ENCODE results near the gene C4orf36.

C4orf36 gene

GRCh38 chr4:86845593-86845992 is 46.6 kb downstream of the C4orf36 start:
- no peak for DNase-seq (ENCODE audit: low read depth)
- no peak for TF ChIP-seq POLR2A (IDR thresholded peaks at IDR 0.05; ENCODE audit: extremely low read depth, insufficient read length)
- no peak for TF ChIP-seq MAX (IDR thresholded peaks at IDR 0.05; ENCODE audit: low read depth, low read length)
- TF ChIP-seq MYC (IDR thresholded peaks at IDR 0.05; ENCODE audit: low read depth, low read length): no peak
- TF ChIP-seq CTCF (IDR thresholded peaks at IDR 0.05; ENCODE audit: low read depth, low read length): no peak

GRCh38 chr4:86841309-86841708 is 50.9 kb downstream of the C4orf36 start:
- no peak overlapping the region for H3K4me3 ChIP-seq (ENCODE audit: low read depth, low read length)
- no peak for TF ChIP-seq CTCF (IDR thresholded peaks at IDR 0.05; ENCODE audit: low read depth, low read length)
- TF ChIP-seq MYC (IDR thresholded peaks at IDR 0.05; ENCODE audit: low read depth, low read length): no peak
- no peak for TF ChIP-seq MAX (IDR thresholded peaks at IDR 0.05; ENCODE audit: low read depth, low read length)
- no peak for TF ChIP-seq POLR2A (IDR thresholded peaks at IDR 0.05; ENCODE audit: extremely low read depth, insufficient read length)
- no peak for DNase-seq (ENCODE audit: low read depth)

More at GRCh38 chr4:86845593-86845992, 46.6 kb downstream of the C4orf36 start:
- H3K4me3 ChIP-seq (ENCODE audit: low read depth, low read length): no peak overlapping the region

- TF ChIP-seq MYC (IDR thresholded peaks at IDR 0.05; ENCODE audit: low read depth, low read length) (no peak), CTCF (IDR thresholded peaks at IDR 0.05; ENCODE audit: low read depth, low read length) (no peak), MAX (IDR thresholded peaks at IDR 0.05; ENCODE audit: low read depth, low read length) (no peak), POLR2A (IDR thresholded peaks at IDR 0.05; ENCODE audit: extremely low read depth, insufficient read length) (no peak)
- H3K4me3 ChIP-seq (ENCODE audit: low read depth, low read length): no peak overlapping the region
- DNase-seq (ENCODE audit: low read depth): no peak
Measured at GRCh38 chr4:86840858-86841257, 51.4 kb downstream of the C4orf36 start.

- DNase-seq (ENCODE audit: low read depth): no peak
- TF ChIP-seq CTCF (IDR thresholded peaks at IDR 0.05; ENCODE audit: low read depth, low read length) (no peak), MAX (IDR thresholded peaks at IDR 0.05; ENCODE audit: low read depth, low read length) (no peak), MYC (IDR thresholded peaks at IDR 0.05; ENCODE audit: low read depth, low read length) (no peak), POLR2A (IDR thresholded peaks at IDR 0.05; ENCODE audit: extremely low read depth, insufficient read length) (no peak)
- no peak overlapping the region for H3K4me3 ChIP-seq (ENCODE audit: low read depth, low read length)
Measured at GRCh38 chr4:86837691-86838503, 54.3 kb downstream of the C4orf36 start.

GRCh38 chr4:86835677-86836076 is 56.5 kb downstream of the C4orf36 start:
- no peak for DNase-seq (ENCODE audit: low read depth)
- H3K4me3 ChIP-seq (ENCODE audit: low read depth, low read length): no peak overlapping the region

More at GRCh38 chr4:86835677-86836076, 56.5 kb downstream of the C4orf36 start:
- TF ChIP-seq POLR2A (IDR thresholded peaks at IDR 0.05; ENCODE audit: extremely low read depth, insufficient read length) (no peak), CTCF (IDR thresholded peaks at IDR 0.05; ENCODE audit: low read depth, low read length) (no peak), MYC (IDR thresholded peaks at IDR 0.05; ENCODE audit: low read depth, low read length) (no peak), MAX (IDR thresholded peaks at IDR 0.05; ENCODE audit: low read depth, low read length) (no peak)
